ENCODE data around the gene ALG14.

The ALG14 gene

DNA sequence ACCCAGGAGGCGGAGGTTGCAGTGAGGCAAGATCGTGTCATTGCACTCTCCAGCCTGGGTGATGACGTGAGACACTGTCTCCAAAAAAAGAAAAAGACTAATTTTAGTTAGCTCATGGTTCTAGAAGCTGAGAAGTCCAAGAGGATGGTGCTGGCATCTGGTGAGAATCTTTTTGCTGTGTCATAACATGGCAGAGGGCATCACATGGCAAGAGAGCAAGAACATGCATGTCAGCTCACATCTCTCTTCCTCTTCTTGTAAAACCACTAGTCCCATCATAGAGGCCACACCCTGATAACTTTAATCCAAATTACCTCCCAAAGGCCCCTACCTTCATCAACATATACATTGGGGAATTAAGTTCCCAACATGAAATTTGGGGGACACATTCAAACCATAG is 132.0 kb downstream of the ALG14 start:
- WGBS (ENCODE audit: insufficient coverage), result 95% methylated on average over 3 of the region's 3 CpGs
- Histone ChIP-seq H3K36me3 (ENCODE audit: control insufficient read depth in 4 of 4, insufficient read depth in 4 of 4, low read length in 3 of 4) (no peaks in the 10 kb centered on the region), H3K27me3 (replicated peaks in 2 of 5; ENCODE audit: control insufficient read depth in 4 of 5, insufficient read depth in 5 of 5, low read length in 4 of 5) (no peaks in the 10 kb centered on the region), H3K4me3 (ENCODE audit: control insufficient read depth in 1 of 7, extremely low read depth in 1 of 7, insufficient read depth in 4 of 7, low read depth in 2 of 7, low read length in 6 of 7) (no peak overlapping the region), H3K4me1 (ENCODE audit: control extremely low read depth in 1 of 4, control insufficient read depth in 4 of 4, insufficient read depth in 4 of 4, low read length in 3 of 4) (peaks cover 0 to 5% (median 0%) of the 10 kb centered on the region in 4 experiments), H3K27ac (ENCODE audit: insufficient read depth in 1 of 2, low read depth in 1 of 2, low read length in 2 of 2, poor library complexity in 1 of 2, severe bottlenecking in 2 of 2) (no peak overlapping the region), H3K9me3 (ENCODE audit: control extremely low read depth in 1 of 5, control insufficient read depth in 4 of 5, insufficient read depth in 2 of 5, low read depth in 1 of 5, low read length in 4 of 5) (no peaks in the 10 kb centered on the region)
- peak in 2 of 3 donors; percentile 5 to 21 for DNase-seq
- CTCF ChIA-PET, result interaction anchor here (1.2 kb wide), 1 partner anchor 101 kb away, joined by 3 read pairs; no protein-coding TSS in a partner anchor
- POLR2A ChIA-PET, result no interaction called here

DNA sequence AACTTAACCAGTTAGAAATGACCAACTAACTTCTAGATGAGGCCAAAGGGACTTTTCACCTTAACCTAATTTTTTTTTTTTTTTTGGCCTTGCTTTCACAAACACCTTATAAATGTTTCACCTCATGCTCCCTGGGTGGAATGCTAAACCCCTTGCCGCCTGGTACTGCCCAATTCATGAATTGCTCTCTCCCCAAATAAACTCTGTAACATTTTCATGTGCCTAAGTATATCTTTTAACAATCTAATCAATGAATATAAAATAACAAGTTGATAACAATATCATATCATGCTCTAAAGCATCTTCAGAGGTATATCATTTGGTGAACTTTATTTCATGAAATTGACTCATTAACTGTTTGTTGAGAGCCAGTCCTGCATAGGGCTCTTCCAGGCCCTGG is 134.9 kb downstream of the ALG14 start:
- Histone ChIP-seq H3K27me3 (replicated peaks in 2 of 5; ENCODE audit: control insufficient read depth in 4 of 5, insufficient read depth in 5 of 5, low read length in 4 of 5) (no peaks in the 10 kb centered on the region), H3K27ac (ENCODE audit: insufficient read depth in 1 of 2, low read depth in 1 of 2, low read length in 2 of 2, poor library complexity in 1 of 2, severe bottlenecking in 2 of 2) (no peak overlapping the region), H3K9me3 (ENCODE audit: control extremely low read depth in 1 of 5, control insufficient read depth in 4 of 5, insufficient read depth in 2 of 5, low read depth in 1 of 5, low read length in 4 of 5) (no peaks in the 10 kb centered on the region), H3K4me3 (ENCODE audit: control insufficient read depth in 1 of 7, extremely low read depth in 1 of 7, insufficient read depth in 4 of 7, low read depth in 2 of 7, low read length in 6 of 7) (no peak overlapping the region), H3K36me3 (ENCODE audit: control insufficient read depth in 4 of 4, insufficient read depth in 4 of 4, low read length in 3 of 4) (no peaks in the 10 kb centered on the region), H3K4me1 (ENCODE audit: control extremely low read depth in 1 of 4, control insufficient read depth in 4 of 4, insufficient read depth in 4 of 4, low read length in 3 of 4) (peaks cover 0 to 5% (median 0%) of the 10 kb centered on the region in 4 experiments)
- no peak for DNase-seq
- CTCF ChIA-PET, result no interaction called here
- POLR2A ChIA-PET, result no interaction called here
- WGBS (ENCODE audit: insufficient coverage), result no CpG with 5 or more reads among the region's 1 CpG

DNA sequence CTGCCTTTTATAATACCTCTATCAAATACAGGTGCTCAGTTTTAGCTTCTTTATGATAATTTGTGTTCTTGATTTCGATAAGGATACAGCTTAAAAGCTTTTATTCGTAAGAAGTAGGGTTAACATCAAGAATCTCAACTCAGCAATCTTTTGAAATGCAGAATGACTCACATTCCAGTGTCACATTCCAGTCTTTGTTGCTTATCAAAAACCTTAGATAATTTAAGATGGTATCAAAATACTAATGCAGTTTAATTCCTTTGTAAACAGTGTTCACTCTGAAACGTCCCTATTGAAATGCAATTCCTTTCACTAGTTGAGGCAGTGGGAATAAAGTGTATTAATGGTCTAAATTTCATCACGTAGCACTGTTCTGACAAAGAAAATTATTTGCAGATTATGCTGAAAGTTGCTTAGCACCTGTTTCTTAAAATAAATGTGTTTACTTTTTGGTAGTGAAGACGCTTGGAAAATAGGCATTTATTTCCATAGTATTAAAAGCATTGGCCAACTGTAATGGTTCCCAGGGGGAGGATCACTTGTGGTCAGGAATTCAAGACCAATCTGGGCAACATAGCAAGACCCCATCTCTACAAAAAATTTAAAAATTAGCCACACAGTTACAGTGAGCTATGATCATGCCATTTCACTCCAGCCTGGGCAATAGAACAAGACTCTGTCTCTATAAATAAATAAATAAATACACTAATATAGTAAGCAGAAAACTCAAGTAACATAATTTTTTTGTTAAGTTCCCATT is 135.7 kb downstream of the ALG14 start:
- Histone ChIP-seq H3K36me3 (ENCODE audit: control insufficient read depth in 4 of 4, insufficient read depth in 4 of 4, low read length in 3 of 4) (no peaks in the 10 kb centered on the region), H3K9me3 (ENCODE audit: control extremely low read depth in 1 of 5, control insufficient read depth in 4 of 5, insufficient read depth in 2 of 5, low read depth in 1 of 5, low read length in 4 of 5) (no peaks in the 10 kb centered on the region), H3K27me3 (replicated peaks in 2 of 5; ENCODE audit: control insufficient read depth in 4 of 5, insufficient read depth in 5 of 5, low read length in 4 of 5) (no peaks in the 10 kb centered on the region), H3K4me3 (ENCODE audit: control insufficient read depth in 1 of 7, extremely low read depth in 1 of 7, insufficient read depth in 4 of 7, low read depth in 2 of 7, low read length in 6 of 7) (no peak overlapping the region), H3K4me1 (ENCODE audit: control extremely low read depth in 1 of 4, control insufficient read depth in 4 of 4, insufficient read depth in 4 of 4, low read length in 3 of 4) (peaks cover 0 to 5% (median 0%) of the 10 kb centered on the region in 4 experiments), H3K27ac (ENCODE audit: insufficient read depth in 1 of 2, low read depth in 1 of 2, low read length in 2 of 2, poor library complexity in 1 of 2, severe bottlenecking in 2 of 2) (no peak overlapping the region)
- no peak for DNase-seq
- ChIA-PET CTCF (interaction anchor here (1.3 kb wide), 1 partner anchor 21 kb away, joined by 3 read pairs; no protein-coding TSS in a partner anchor), POLR2A (no interaction called here)
- 100% methylated on average over 1 of the region's 5 CpGs for WGBS (ENCODE audit: insufficient coverage)

DNA sequence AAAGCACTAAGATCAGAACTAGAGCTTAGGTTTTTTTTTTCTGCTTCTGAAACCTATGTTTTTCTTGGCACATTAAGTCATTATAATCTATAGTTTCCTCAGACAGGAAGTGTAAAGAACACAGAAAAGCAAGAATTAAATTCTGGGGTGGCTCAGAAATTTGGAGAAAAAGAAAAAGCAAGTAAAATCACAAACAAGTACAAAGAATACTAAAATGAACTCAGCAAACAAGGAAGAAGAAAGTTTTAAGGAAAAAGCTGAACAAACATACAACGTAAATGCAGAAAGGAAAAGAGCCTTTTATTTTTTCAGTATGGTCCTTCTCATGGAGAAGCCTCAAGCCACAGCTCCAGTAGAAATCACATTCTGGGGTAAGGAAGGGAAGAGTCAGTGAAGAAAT is 137.3 kb downstream of the ALG14 start:
- no peak for DNase-seq
- ChIA-PET CTCF (interaction anchor here (1.3 kb wide), 2 partner anchors 23 to 72 kb away, joined by 3 read pairs; no protein-coding TSS in a partner anchor), POLR2A (no interaction called here)
- H3K27ac ChIP-seq (ENCODE audit: insufficient read depth in 1 of 2, low read depth in 1 of 2, low read length in 2 of 2, poor library complexity in 1 of 2, severe bottlenecking in 2 of 2), result no peak overlapping the region
- no peaks in the 10 kb centered on the region for H3K9me3 ChIP-seq (ENCODE audit: control extremely low read depth in 1 of 5, control insufficient read depth in 4 of 5, insufficient read depth in 2 of 5, low read depth in 1 of 5, low read length in 4 of 5)
- peaks cover 0 to 5% (median 0%) of the 10 kb centered on the region in 4 experiments for H3K4me1 ChIP-seq (ENCODE audit: control extremely low read depth in 1 of 4, control insufficient read depth in 4 of 4, insufficient read depth in 4 of 4, low read length in 3 of 4)
- WGBS (ENCODE audit: insufficient coverage), result 60% methylated on average over 1 of the region's 1 CpG
- no peak overlapping the region for H3K4me3 ChIP-seq (ENCODE audit: control insufficient read depth in 1 of 7, extremely low read depth in 1 of 7, insufficient read depth in 4 of 7, low read depth in 2 of 7, low read length in 6 of 7)
- H3K36me3 ChIP-seq (ENCODE audit: control insufficient read depth in 4 of 4, insufficient read depth in 4 of 4, low read length in 3 of 4), result no peaks in the 10 kb centered on the region
- H3K27me3 ChIP-seq (replicated peaks in 2 of 5; ENCODE audit: control insufficient read depth in 4 of 5, insufficient read depth in 5 of 5, low read length in 4 of 5), result no peaks in the 10 kb centered on the region

DNA sequence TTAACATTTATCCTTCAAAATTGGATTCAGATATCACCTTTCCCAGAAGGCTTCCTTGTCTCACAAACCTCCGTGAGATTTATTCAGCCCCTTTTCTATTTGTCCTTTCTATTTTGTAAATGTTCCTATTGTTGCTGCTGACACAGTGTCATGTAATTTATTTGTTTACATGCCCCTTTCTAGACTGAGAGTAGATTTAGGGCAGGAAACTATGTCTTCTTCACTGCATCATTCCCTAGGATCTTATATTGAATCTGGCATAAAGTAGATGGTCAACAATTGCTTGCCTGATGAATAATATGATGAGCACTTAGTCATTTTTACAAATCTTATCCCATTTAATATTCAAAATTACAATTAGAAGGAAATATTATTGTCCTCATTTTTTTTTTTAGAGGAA is 137.7 kb downstream of the ALG14 start:
- Histone ChIP-seq H3K4me3 (ENCODE audit: control insufficient read depth in 1 of 7, extremely low read depth in 1 of 7, insufficient read depth in 4 of 7, low read depth in 2 of 7, low read length in 6 of 7) (no peak overlapping the region), H3K36me3 (ENCODE audit: control insufficient read depth in 4 of 4, insufficient read depth in 4 of 4, low read length in 3 of 4) (no peaks in the 10 kb centered on the region), H3K27ac (ENCODE audit: insufficient read depth in 1 of 2, low read depth in 1 of 2, low read length in 2 of 2, poor library complexity in 1 of 2, severe bottlenecking in 2 of 2) (no peak overlapping the region), H3K9me3 (ENCODE audit: control extremely low read depth in 1 of 5, control insufficient read depth in 4 of 5, insufficient read depth in 2 of 5, low read depth in 1 of 5, low read length in 4 of 5) (no peaks in the 10 kb centered on the region), H3K27me3 (replicated peaks in 2 of 5; ENCODE audit: control insufficient read depth in 4 of 5, insufficient read depth in 5 of 5, low read length in 4 of 5) (no peaks in the 10 kb centered on the region), H3K4me1 (ENCODE audit: control extremely low read depth in 1 of 4, control insufficient read depth in 4 of 4, insufficient read depth in 4 of 4, low read length in 3 of 4) (peaks cover 0 to 5% (median 0%) of the 10 kb centered on the region in 4 experiments)
- ChIA-PET POLR2A (no interaction called here), CTCF (interaction anchor here (1.3 kb wide), 1 partner anchor 73 kb away, joined by 3 read pairs; no protein-coding TSS in a partner anchor)
- no CpG with 5 or more reads among the region's 1 CpG for WGBS (ENCODE audit: insufficient coverage)
- DNase-seq, result no peak

DNA sequence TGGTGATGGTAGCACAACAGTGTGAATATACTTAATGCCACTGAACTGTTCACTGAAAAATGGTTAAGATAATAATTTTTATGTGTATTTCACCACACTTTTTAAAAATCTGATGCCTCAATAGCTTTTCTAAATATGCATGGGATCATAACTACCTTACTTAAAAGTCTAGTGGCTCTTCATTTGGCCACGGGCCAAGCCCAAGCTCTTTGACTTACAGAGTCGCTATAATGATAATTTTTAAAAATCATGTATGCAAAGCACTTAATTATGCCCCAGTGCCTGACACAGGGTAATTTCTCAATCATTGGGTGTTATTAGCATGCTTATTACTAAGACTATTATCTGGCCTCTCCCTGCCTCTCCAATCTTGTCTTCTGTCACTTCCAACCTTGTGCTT is 138.2 kb downstream of the ALG14 start:
- ChIA-PET CTCF (interaction anchor here (0.9 kb wide), 1 partner anchor 80 kb away, joined by 3 read pairs; no protein-coding TSS in a partner anchor), POLR2A (no interaction called here)
- Histone ChIP-seq H3K4me1 (ENCODE audit: control extremely low read depth in 1 of 4, control insufficient read depth in 4 of 4, insufficient read depth in 4 of 4, low read length in 3 of 4) (peaks cover 0 to 5% (median 0%) of the 10 kb centered on the region in 4 experiments), H3K9me3 (ENCODE audit: control extremely low read depth in 1 of 5, control insufficient read depth in 4 of 5, insufficient read depth in 2 of 5, low read depth in 1 of 5, low read length in 4 of 5) (no peaks in the 10 kb centered on the region), H3K4me3 (ENCODE audit: control insufficient read depth in 1 of 7, extremely low read depth in 1 of 7, insufficient read depth in 4 of 7, low read depth in 2 of 7, low read length in 6 of 7) (no peak overlapping the region), H3K27me3 (replicated peaks in 2 of 5; ENCODE audit: control insufficient read depth in 4 of 5, insufficient read depth in 5 of 5, low read length in 4 of 5) (no peaks in the 10 kb centered on the region), H3K36me3 (ENCODE audit: control insufficient read depth in 4 of 4, insufficient read depth in 4 of 4, low read length in 3 of 4) (no peaks in the 10 kb centered on the region), H3K27ac (ENCODE audit: insufficient read depth in 1 of 2, low read depth in 1 of 2, low read length in 2 of 2, poor library complexity in 1 of 2, severe bottlenecking in 2 of 2) (no peak overlapping the region)
- WGBS (ENCODE audit: insufficient coverage), result no CpG with 5 or more reads among the region's 2 CpGs
- DNase-seq, result no peak

DNA sequence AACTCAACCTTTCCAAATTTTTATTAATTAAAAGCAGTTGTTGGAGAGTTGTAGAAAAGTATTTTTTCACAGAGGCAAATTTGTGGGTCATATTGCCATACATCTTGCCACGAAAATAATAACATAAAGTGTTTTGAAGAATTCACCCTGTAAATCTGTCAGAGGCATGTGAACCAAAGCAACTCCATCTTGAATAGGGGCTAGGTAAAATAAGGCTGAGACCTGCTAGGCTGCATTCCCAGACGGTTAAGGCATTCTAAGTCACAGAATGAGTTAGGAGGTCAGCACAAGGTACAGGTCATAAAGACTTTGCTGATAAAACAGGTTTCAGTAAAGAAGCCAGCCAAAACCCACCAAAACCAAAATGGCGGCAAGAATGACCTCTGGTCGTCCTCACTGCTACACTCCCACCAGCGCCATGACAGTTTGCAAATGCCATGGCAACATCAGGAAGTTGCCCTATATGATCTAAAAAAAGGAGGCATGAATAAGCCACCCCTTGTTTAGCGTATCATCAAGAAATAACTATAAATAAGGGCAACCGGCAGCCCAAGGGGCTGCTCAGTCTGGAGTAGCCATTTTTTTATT is 141.4 kb downstream of the ALG14 start:
- POLR2A ChIA-PET, result no interaction called here
- Histone ChIP-seq H3K9me3 (ENCODE audit: control extremely low read depth in 1 of 5, control insufficient read depth in 4 of 5, insufficient read depth in 2 of 5, low read depth in 1 of 5, low read length in 4 of 5) (no peaks in the 10 kb centered on the region), H3K27ac (ENCODE audit: insufficient read depth in 1 of 2, low read depth in 1 of 2, low read length in 2 of 2, poor library complexity in 1 of 2, severe bottlenecking in 2 of 2) (no peak overlapping the region), H3K36me3 (ENCODE audit: control insufficient read depth in 4 of 4, insufficient read depth in 4 of 4, low read length in 3 of 4) (no peaks in the 10 kb centered on the region), H3K4me1 (ENCODE audit: control extremely low read depth in 1 of 4, control insufficient read depth in 4 of 4, insufficient read depth in 4 of 4, low read length in 3 of 4) (peaks cover 0 to 12% (median 11%) of the 10 kb centered on the region in 4 experiments), H3K27me3 (replicated peaks in 2 of 5; ENCODE audit: control insufficient read depth in 4 of 5, insufficient read depth in 5 of 5, low read length in 4 of 5) (peaks cover 0 to 5% (median 0%) of the 10 kb centered on the region in 5 experiments), H3K4me3 (ENCODE audit: control insufficient read depth in 1 of 7, extremely low read depth in 1 of 7, insufficient read depth in 4 of 7, low read depth in 2 of 7, low read length in 6 of 7) (no peak overlapping the region)
- WGBS (ENCODE audit: insufficient coverage), result 100% methylated on average over 5 of the region's 7 CpGs
- no peak for DNase-seq
- CTCF ChIA-PET, result no interaction called here

Data from common myeloid progenitor, CD34-positive (primary cell).